ENCODE measurements around the gene MPRIP.
A peak's percentile ranks its signal among the peaks of the same experiment; 100 is the strongest.

MPRIP gene

GRCh38 chr17:17043461-17044271 is 1.4 kb downstream of the MPRIP start:
- peak; percentile 38 for DNase-seq (ENCODE audit: low read depth)
- TF ChIP-seq CTCF (conservative IDR thresholded peaks at IDR 0.05; ENCODE audit: control insufficient read depth, insufficient read depth, low read depth, low read length), result no peak
- H3K4me3 ChIP-seq (ENCODE audit: control insufficient read depth, low read depth, low read length), result peak overlapping the region; percentile 71

- DNase-seq (ENCODE audit: low read depth), result peak; percentile 71
- TF ChIP-seq CTCF (conservative IDR thresholded peaks at IDR 0.05; ENCODE audit: control insufficient read depth, insufficient read depth, low read depth, low read length), result no peak
- H3K4me3 ChIP-seq (ENCODE audit: control insufficient read depth, low read depth, low read length), result peak overlapping the region; percentile 71
These were observed 2.7 kb downstream of the MPRIP start for GRCh38 chr17:17044846-17045561.

GRCh38 chr17:17048106-17048505 is 5.8 kb downstream of the MPRIP start:
- no peak overlapping the region for H3K4me3 ChIP-seq (ENCODE audit: control insufficient read depth, low read depth, low read length)
- no peak for DNase-seq (ENCODE audit: low read depth)
- TF ChIP-seq CTCF (conservative IDR thresholded peaks at IDR 0.05; ENCODE audit: control insufficient read depth, insufficient read depth, low read depth, low read length), result no peak

- TF ChIP-seq CTCF (conservative IDR thresholded peaks at IDR 0.05; ENCODE audit: control insufficient read depth, insufficient read depth, low read depth, low read length), result no peak
These were observed 8.4 kb downstream of the MPRIP start for GRCh38 chr17:17050346-17051345.

GRCh38 chr17:17051380-17051779 is 9.1 kb downstream of the MPRIP start:
- H3K4me3 ChIP-seq (ENCODE audit: control insufficient read depth, low read depth, low read length), result no peak overlapping the region
- TF ChIP-seq CTCF (conservative IDR thresholded peaks at IDR 0.05; ENCODE audit: control insufficient read depth, insufficient read depth, low read depth, low read length), result no peak
- DNase-seq (ENCODE audit: low read depth), result no peak

More at GRCh38 chr17:17050346-17051345, 8.4 kb downstream of the MPRIP start:
- no peak overlapping the region for H3K4me3 ChIP-seq (ENCODE audit: control insufficient read depth, low read depth, low read length)
- no peak for DNase-seq (ENCODE audit: low read depth)

- no peak overlapping the region for H3K4me3 ChIP-seq (ENCODE audit: control insufficient read depth, low read depth, low read length)
- TF ChIP-seq CTCF (conservative IDR thresholded peaks at IDR 0.05; ENCODE audit: control insufficient read depth, insufficient read depth, low read depth, low read length), result no peak
- DNase-seq (ENCODE audit: low read depth), result peak; percentile 39
These were observed 9.7 kb downstream of the MPRIP start for GRCh38 chr17:17051791-17052461.
